GM12891 (cell line): Measurements from ENCODE around the gene SAYSD1.

ENCODE experiments used
- PAX5 ChIP-seq: IDR thresholded peaks from 2 replicates; pipeline ENCODE4 v1.6.1; 2011; ENCODE audit warnings: low read length, moderate library complexity, mild to moderate bottlenecking; ENCODE audit not compliant: insufficient read depth, severe bottlenecking
- POLR2A ChIP-seq: IDR thresholded peaks from 2 replicates; pipeline ENCODE4 v1.6.1; 2011; ENCODE audit warnings: low read depth, low read length, control low read depth
- POLR2AphosphoS5 ChIP-seq: IDR thresholded peaks from 2 replicates; pipeline ENCODE4 v1.6.1; 2011; ENCODE audit warnings: low read depth, low read length, control low read depth
- SPI1 ChIP-seq: IDR thresholded peaks from 2 replicates; pipeline ENCODE4 v1.6.1; 2011; ENCODE audit warnings: low read depth, low read length, control low read depth
- TAF1 ChIP-seq: IDR thresholded peaks from 2 replicates; pipeline ENCODE4 v1.6.1; 2011; ENCODE audit warnings: low read depth, low read length, control low read depth

DNA sequence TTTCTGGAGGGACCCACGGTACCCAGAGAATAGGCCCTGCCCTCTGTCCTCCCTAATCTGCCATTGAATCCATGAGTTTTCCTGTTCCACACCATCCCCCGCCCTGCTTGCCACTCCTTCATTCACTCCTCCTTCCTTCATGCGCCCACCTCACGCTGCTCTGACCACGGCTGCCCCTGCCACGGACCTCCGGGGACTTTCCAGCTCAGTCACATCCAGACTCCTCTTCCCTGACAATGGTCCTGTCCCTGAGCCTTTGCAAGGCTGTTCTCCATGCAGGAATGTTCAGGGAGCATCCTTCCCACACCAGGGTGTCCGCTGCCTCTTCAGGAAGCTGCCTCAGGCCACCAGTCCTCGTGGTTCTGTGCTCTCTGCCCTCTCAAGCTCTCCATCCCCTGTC is 40.5 kb downstream of the SAYSD1 start:
- TF ChIP-seq POLR2A, result no peak
- no peak for TF ChIP-seq POLR2AphosphoS5
- no peak for TF ChIP-seq TAF1
- TF ChIP-seq PAX5, result no peak
- TF ChIP-seq SPI1, result no peak
